ENCODE data around the gene PIAS4. TPM values are rescaled to one million over a fixed set of nuclear protein-coding genes. Genes with fewer than 3 reads are reported as not detected.
"Not testable (repeated sequence)": the region's sequence is repeated elsewhere in the genome, so short reads cannot be mapped to it uniquely, and the experiment has no call there.

Gene PIAS4, protein sequence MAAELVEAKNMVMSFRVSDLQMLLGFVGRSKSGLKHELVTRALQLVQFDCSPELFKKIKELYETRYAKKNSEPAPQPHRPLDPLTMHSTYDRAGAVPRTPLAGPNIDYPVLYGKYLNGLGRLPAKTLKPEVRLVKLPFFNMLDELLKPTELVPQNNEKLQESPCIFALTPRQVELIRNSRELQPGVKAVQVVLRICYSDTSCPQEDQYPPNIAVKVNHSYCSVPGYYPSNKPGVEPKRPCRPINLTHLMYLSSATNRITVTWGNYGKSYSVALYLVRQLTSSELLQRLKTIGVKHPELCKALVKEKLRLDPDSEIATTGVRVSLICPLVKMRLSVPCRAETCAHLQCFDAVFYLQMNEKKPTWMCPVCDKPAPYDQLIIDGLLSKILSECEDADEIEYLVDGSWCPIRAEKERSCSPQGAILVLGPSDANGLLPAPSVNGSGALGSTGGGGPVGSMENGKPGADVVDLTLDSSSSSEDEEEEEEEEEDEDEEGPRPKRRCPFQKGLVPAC
- total RNA-seq (2012; rRNA removed) = 13.9 and 17.0 TPM in 2 replicates

DNA sequence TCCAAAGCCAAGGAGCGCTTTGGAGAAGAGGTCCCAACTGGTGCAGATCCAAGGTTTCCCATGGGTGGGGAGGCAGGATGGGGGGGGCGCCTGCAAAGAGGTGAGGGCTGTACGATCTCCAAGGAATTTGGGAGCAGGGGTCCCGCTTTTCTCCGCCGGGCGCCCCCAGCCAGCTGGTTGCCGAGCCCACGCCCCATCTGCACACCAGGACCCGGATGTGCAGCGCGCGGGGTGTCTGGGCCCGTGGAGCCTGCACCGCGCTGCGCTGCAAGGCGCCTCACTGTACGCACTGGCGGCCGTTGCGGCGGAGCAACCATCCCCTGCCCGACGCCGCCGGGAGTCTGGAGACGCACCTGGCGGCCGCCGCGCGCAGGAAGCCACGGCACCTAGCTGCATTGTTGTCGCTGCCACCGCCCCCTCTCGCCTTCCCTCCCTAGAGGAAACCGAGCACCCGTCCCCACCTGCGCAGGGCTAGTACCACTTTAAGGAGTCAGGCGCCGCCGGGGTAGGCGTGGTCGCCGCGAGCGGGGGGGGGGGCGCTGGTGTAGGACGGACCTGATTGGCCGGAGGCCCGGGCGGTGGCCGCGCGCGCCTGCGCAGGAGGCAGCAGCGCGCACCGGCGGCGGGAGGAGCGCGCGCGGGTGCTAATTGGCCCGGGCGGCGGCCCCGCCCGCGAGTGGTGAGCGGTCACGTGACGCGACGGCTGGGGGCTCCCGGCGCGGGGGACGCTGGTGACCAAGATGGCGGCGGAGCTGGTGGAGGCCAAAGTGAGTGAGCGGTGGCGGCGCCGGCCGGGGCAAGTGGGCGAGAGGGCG, at the start of gene PIAS4:
Gene PIAS4, plus strand, starts transcription at position 716 of the 815 bp plus-strand sequence. Its CDS starts 25 bp downstream, at position 741.
- Histone ChIP-seq H3K4me2 (ENCODE audit: low read length) (peak within 1 kb of the TSS; percentile 92), H3K27me3 (ENCODE audit: control insufficient read depth, insufficient read depth, low read length) (no peaks in the 10 kb centered on the region), H3K4me3 (ENCODE audit: low read length) (peak within 1 kb of the TSS; percentile 97), H3K36me3 (ENCODE audit: insufficient read depth, low read length) (peaks cover 5% of the 10 kb centered on the region), H3K9me3 (replicated peaks; ENCODE audit: low read length) (no peaks in the 10 kb centered on the region), H3K9ac (ENCODE audit: low read depth, low read length) (peak within 1 kb of the TSS; percentile 88), H3K4me1 (ENCODE audit: control insufficient read depth, insufficient read depth, low read length) (peaks cover 29% of the 10 kb centered on the region)

GRCh38 chr19:3958836-3959765, 48.4 kb upstream of the PIAS4 start:
- H3K9ac ChIP-seq (ENCODE audit: low read depth, low read length) = no peak overlapping the region
- H3K27me3 ChIP-seq (ENCODE audit: control insufficient read depth, insufficient read depth, low read length) = no peaks in the 10 kb centered on the region
- H3K9me3 ChIP-seq (replicated peaks; ENCODE audit: low read length) = no peaks in the 10 kb centered on the region
- H3K4me2 ChIP-seq (ENCODE audit: low read length) = no peak overlapping the region
- peaks cover 72% of the 10 kb centered on the region for H3K36me3 ChIP-seq (ENCODE audit: insufficient read depth, low read length)
- no peak overlapping the region for H3K4me3 ChIP-seq (ENCODE audit: low read length)
- H3K4me1 ChIP-seq (ENCODE audit: control insufficient read depth, insufficient read depth, low read length) = peaks cover 8% of the 10 kb centered on the region

DNA sequence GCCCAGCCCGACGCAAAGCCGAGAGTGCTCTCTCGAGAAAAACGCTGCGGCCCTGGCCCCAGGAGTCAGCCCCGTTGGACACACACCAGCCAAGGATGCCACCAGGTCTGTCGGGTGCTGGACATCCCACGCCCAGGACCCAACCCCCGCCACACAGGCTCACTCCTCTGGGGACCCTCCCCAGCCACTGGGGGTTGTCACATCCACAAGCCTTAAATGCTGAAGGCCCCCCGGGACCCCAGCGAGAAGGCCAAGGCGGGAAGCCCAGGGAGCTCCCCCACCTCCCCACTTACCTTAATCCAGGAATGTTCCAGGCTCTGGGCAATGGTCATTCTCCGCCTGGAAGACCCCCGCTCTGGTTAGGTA, 47.8 kb upstream of the PIAS4 start:
- Histone ChIP-seq H3K4me3 (ENCODE audit: low read length) (no peak overlapping the region), H3K9ac (ENCODE audit: low read depth, low read length) (no peak overlapping the region), H3K27me3 (ENCODE audit: control insufficient read depth, insufficient read depth, low read length) (no peaks in the 10 kb centered on the region), H3K36me3 (ENCODE audit: insufficient read depth, low read length) (peaks cover 76% of the 10 kb centered on the region), H3K9me3 (replicated peaks; ENCODE audit: low read length) (no peaks in the 10 kb centered on the region), H3K4me1 (ENCODE audit: control insufficient read depth, insufficient read depth, low read length) (peaks cover 6% of the 10 kb centered on the region), H3K4me2 (ENCODE audit: low read length) (no peak overlapping the region)

DNA sequence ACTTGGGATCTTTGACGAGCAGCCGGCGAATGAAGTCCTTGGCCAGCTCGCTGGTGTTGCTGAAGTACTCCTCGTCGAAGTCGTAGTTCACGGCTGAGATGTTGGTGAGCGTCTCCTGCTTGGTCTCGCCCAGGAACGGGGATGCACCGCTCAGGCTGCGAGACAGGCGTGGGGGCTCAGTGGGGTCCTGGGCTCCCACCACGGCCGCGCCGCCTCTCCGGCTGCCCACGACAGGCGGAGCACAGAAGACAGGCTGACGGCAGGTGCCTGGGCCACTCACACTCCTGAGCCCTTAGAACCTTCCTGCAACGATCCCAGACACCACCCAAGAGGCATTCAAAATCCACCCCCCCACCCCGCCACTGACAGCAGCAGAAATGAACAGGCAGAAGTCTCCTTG, 46.5 kb upstream of the PIAS4 start:
- H3K36me3 ChIP-seq (ENCODE audit: insufficient read depth, low read length) = peaks cover 79% of the 10 kb centered on the region
- H3K4me1 ChIP-seq (ENCODE audit: control insufficient read depth, insufficient read depth, low read length) = peaks cover 6% of the 10 kb centered on the region
- no peak overlapping the region for H3K9ac ChIP-seq (ENCODE audit: low read depth, low read length)
- H3K9me3 ChIP-seq (replicated peaks; ENCODE audit: low read length) = no peaks in the 10 kb centered on the region
- H3K27me3 ChIP-seq (ENCODE audit: control insufficient read depth, insufficient read depth, low read length) = no peaks in the 10 kb centered on the region
- H3K4me2 ChIP-seq (ENCODE audit: low read length) = no peak overlapping the region
- H3K4me3 ChIP-seq (ENCODE audit: low read length) = no peak overlapping the region

DNA sequence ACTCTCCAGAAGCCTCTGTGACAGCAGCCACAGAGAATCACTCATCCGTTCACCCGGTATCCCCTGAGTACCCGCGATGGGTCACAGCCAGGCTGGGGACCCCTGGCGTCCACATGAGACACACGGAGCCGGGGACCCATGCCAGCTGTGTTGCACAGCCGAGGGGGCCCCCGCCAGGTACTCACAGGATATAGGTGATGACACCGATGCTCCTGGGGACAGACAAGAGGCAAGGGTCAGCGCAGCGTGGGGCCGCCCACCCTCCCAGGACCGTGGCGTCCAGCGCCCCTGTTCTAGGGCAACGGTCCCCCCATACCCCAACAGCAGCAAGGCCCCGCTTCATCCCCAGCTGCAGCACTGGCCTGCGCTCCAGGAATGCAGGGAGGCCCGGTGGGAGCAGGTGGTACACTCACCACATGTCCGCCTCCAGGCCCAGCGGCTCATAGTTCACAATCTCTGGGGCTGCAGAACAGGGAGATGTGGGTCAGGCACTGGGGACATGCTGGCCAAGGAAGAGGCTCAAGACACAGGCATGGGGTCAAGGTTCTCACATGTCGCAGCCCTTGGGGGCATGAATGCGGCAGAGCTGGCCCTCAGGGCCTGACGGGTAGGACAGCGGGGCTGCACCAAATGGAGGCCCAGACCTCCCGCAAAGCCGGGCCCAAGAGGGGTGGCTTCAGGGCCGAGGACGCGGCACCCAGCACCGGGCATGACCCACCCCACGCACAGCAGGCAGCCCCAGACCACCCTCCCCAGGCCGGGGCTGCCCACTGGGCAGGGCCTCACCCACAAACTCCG, 43.9 kb upstream of the PIAS4 start:
- Histone ChIP-seq H3K9ac (ENCODE audit: low read depth, low read length) (no peak overlapping the region), H3K4me1 (ENCODE audit: control insufficient read depth, insufficient read depth, low read length) (peaks cover 11% of the 10 kb centered on the region), H3K9me3 (replicated peaks; ENCODE audit: low read length) (no peaks in the 10 kb centered on the region), H3K4me3 (ENCODE audit: low read length) (no peak overlapping the region), H3K36me3 (ENCODE audit: insufficient read depth, low read length) (peaks cover 86% of the 10 kb centered on the region), H3K4me2 (ENCODE audit: low read length) (no peak overlapping the region), H3K27me3 (ENCODE audit: control insufficient read depth, insufficient read depth, low read length) (no peaks in the 10 kb centered on the region)

GRCh38 chr19:3964256-3965194, 43.0 kb upstream of the PIAS4 start:
- no peak overlapping the region for H3K4me2 ChIP-seq (ENCODE audit: low read length)
- H3K9me3 ChIP-seq (replicated peaks; ENCODE audit: low read length) = no peaks in the 10 kb centered on the region
- H3K36me3 ChIP-seq (ENCODE audit: insufficient read depth, low read length) = peaks cover 78% of the 10 kb centered on the region
- H3K27me3 ChIP-seq (ENCODE audit: control insufficient read depth, insufficient read depth, low read length) = no peaks in the 10 kb centered on the region
- no peak overlapping the region for H3K4me3 ChIP-seq (ENCODE audit: low read length)
- H3K4me1 ChIP-seq (ENCODE audit: control insufficient read depth, insufficient read depth, low read length) = peaks cover 19% of the 10 kb centered on the region
- H3K9ac ChIP-seq (ENCODE audit: low read depth, low read length) = no peak overlapping the region

GRCh38 chr19:3966051-3967017, 41.2 kb upstream of the PIAS4 start:
- no peak overlapping the region for H3K4me3 ChIP-seq (ENCODE audit: low read length)
- peaks cover 25% of the 10 kb centered on the region for H3K4me1 ChIP-seq (ENCODE audit: control insufficient read depth, insufficient read depth, low read length)
- peaks cover 61% of the 10 kb centered on the region for H3K36me3 ChIP-seq (ENCODE audit: insufficient read depth, low read length)
- H3K27me3 ChIP-seq (ENCODE audit: control insufficient read depth, insufficient read depth, low read length) = no peaks in the 10 kb centered on the region
- no peaks in the 10 kb centered on the region for H3K9me3 ChIP-seq (replicated peaks; ENCODE audit: low read length)
- H3K4me2 ChIP-seq (ENCODE audit: low read length) = no peak overlapping the region
- no peak overlapping the region for H3K9ac ChIP-seq (ENCODE audit: low read depth, low read length)

- H3K9me3 ChIP-seq (replicated peaks; ENCODE audit: low read length); H3K4me3 ChIP-seq (ENCODE audit: low read length); H3K27me3 ChIP-seq (ENCODE audit: control insufficient read depth, insufficient read depth, low read length): not testable (repeated sequence)
- H3K36me3 ChIP-seq (ENCODE audit: insufficient read depth, low read length) = peaks cover 52% of the 10 kb centered on the region
- H3K4me1 ChIP-seq (ENCODE audit: control insufficient read depth, insufficient read depth, low read length) = peaks cover 25% of the 10 kb centered on the region
- H3K4me2 ChIP-seq (ENCODE audit: low read length) = peak overlapping the region; percentile 90
- peak overlapping the region; percentile 58 for H3K9ac ChIP-seq (ENCODE audit: low read depth, low read length)
Observed at GRCh38 chr19:3967983-3968382, 39.6 kb upstream of the PIAS4 start.
